AG09309 (cell line): Measurements from ENCODE around the gene ANO3.

Experiments
- DNase-seq: peaks from one replicate; pipeline ENCODE4 v3.0.0-alpha.2; 2010; ENCODE audit warnings: low read depth
- H3K4me3 ChIP-seq: 2 replicates; pipeline ENCODE4 v1.5.1; 2011; ENCODE audit warnings: mild to moderate bottlenecking, low read depth, low read length, moderate library complexity; ENCODE audit not compliant: control insufficient read depth
- CTCF ChIP-seq: IDR thresholded peaks from 2 replicates; pipeline ENCODE4 v1.5.1; 2011; ENCODE audit warnings: mild to moderate bottlenecking, low read depth, low read length, inconsistent platforms; ENCODE audit not compliant: insufficient read depth, control insufficient read depth; ENCODE audit errors: missing control alignments

Gene ANO3

GRCh38 chr11:26597899-26598298 lies 266.0 kb downstream of the ANO3 start:
- DNase-seq = no peak
- no peak for TF ChIP-seq CTCF
- H3K4me3 ChIP-seq = no peak overlapping the region

- no peak for DNase-seq
- H3K4me3 ChIP-seq = no peak overlapping the region
- no peak for TF ChIP-seq CTCF
Observed at GRCh38 chr11:26599425-26599824, 267.5 kb downstream of the ANO3 start.

- TF ChIP-seq CTCF = no peak
- no peak for DNase-seq
Observed at GRCh38 chr11:26599876-26600434, 268.0 kb downstream of the ANO3 start.

GRCh38 chr11:26607725-26608506 lies 276.0 kb downstream of the ANO3 start:
- H3K4me3 ChIP-seq = no peak overlapping the region
- DNase-seq = no peak
- TF ChIP-seq CTCF = no peak

More at GRCh38 chr11:26599876-26600434, 268.0 kb downstream of the ANO3 start:
- no peak overlapping the region for H3K4me3 ChIP-seq

GRCh38 chr11:26608507-26609146 lies 276.7 kb downstream of the ANO3 start:
- DNase-seq = no peak
- TF ChIP-seq CTCF = no peak

GRCh38 chr11:26613759-26614158 lies 281.8 kb downstream of the ANO3 start:
- DNase-seq = no peak
- H3K4me3 ChIP-seq = no peak overlapping the region
- no peak for TF ChIP-seq CTCF

More at GRCh38 chr11:26608507-26609146, 276.7 kb downstream of the ANO3 start:
- no peak overlapping the region for H3K4me3 ChIP-seq
